Measurements from ENCODE around the gene CFAP157. TPM values are rescaled to one million over a fixed set of nuclear protein-coding genes. Genes with fewer than 3 reads are reported as not detected.

Gene CFAP157
- total RNA-seq, 1 donor from 2014 or later: not detected

Other genes with a start within 250 kb of the CFAP157 start
- gene STXBP1, start 94.7 kb upstream of the CFAP157 start, total RNA-seq: 0.20 and 0.73 TPM in 2 replicates
- gene PTRH1, start 8.7 kb downstream of the CFAP157 start, total RNA-seq: 12.7 and 13.8 TPM in 2 replicates
- not detected in 2 replicates for gene TTC16, start 9.1 kb downstream of the CFAP157 start, total RNA-seq
- gene TOR2A, start 28.3 kb downstream of the CFAP157 start, total RNA-seq: 13.8 and 15.1 TPM in 2 replicates
- 49.2 and 51.8 TPM in 2 replicates for gene SH2D3C, start 71.7 kb downstream of the CFAP157 start, total RNA-seq
- 132 and 137 TPM in 2 replicates for gene CDK9, start 79.0 kb downstream of the CFAP157 start, total RNA-seq
- gene FPGS, start 95.9 kb downstream of the CFAP157 start, total RNA-seq: 105 and 135 TPM in 2 replicates
- gene ENG, start 147.7 kb downstream of the CFAP157 start, total RNA-seq: 4.8 and 6.1 TPM in 2 replicates
- 6.9 and 8.1 TPM in 2 replicates for gene AK1, start 170.7 kb downstream of the CFAP157 start, total RNA-seq
- gene ST6GALNAC6, start 192.6 kb downstream of the CFAP157 start, total RNA-seq: 39.9 and 47.5 TPM in 2 replicates
- 71.3 and 85.4 TPM in 2 replicates for gene ST6GALNAC4, start 210.1 kb downstream of the CFAP157 start, total RNA-seq
- 1.7 and 1.8 TPM in 2 replicates for gene PIP5KL1, start 223.8 kb downstream of the CFAP157 start, total RNA-seq
- 41.4 and 50.6 TPM in 2 replicates for gene DPM2, start 230.9 kb downstream of the CFAP157 start, total RNA-seq

All from activated B cell treated with CpG ODN at 0.5 μM for 24 hours (primary cell).